ENCODE data around the gene GLCCI1.

Gene GLCCI1

GRCh38 chr7:8130663-8131062, 162.1 kb downstream of the GLCCI1 start:
- DNase-seq (ENCODE audit: low read depth): no peak

GRCh38 chr7:8131694-8132605, 163.4 kb downstream of the GLCCI1 start:
- DNase-seq (ENCODE audit: low read depth): peak; percentile 42

- no peak for DNase-seq (ENCODE audit: low read depth)
These were observed 164.7 kb downstream of the GLCCI1 start for GRCh38 chr7:8133188-8133848.

GRCh38 chr7:8134089-8134733, 165.6 kb downstream of the GLCCI1 start:
- DNase-seq (ENCODE audit: low read depth): no peak

- no peak for DNase-seq (ENCODE audit: low read depth)
These were observed 166.8 kb downstream of the GLCCI1 start for GRCh38 chr7:8135417-8135816.

GRCh38 chr7:8136051-8136730, 167.6 kb downstream of the GLCCI1 start:
- DNase-seq (ENCODE audit: low read depth): no peak

All from T-helper 22 cell (primary cell).